GM19468 (cell line): Measurements from ENCODE around the gene IQGAP2.
A peak's percentile ranks its signal among the peaks of the same experiment; 100 is the strongest.

Experiments used
- ATAC-seq: cut with Tn5 transposase; IDR thresholded peaks from one replicate; pipeline ENCODE4 v1.9.1; 2021; ENCODE audit warnings: mild to moderate bottlenecking, moderate library complexity, moderate number of reproducible peaks; ENCODE audit not compliant: unreplicated experiment; ENCODE audit errors: extremely low read depth

Gene IQGAP2

DNA sequence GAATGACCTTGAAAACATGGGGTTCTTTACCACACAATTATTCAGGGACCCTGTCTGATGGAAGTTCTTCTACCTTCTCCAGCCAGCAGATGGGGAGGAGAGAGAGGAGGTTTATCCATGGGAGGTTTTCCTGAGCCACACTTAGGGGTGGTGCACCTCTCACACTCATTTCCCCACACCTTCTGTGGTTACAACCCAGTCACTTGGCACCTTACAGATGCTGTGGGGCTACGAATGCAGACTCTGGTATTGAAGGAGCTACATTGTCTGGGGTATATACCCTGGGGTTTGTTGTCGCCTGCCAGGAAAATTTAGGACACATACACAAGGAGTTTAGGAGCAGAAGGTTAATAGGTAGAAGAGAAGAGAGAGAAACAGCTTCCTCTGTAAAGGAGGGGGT is 152.6 kb downstream of the IQGAP2 start:
- ATAC-seq: no peak

DNA sequence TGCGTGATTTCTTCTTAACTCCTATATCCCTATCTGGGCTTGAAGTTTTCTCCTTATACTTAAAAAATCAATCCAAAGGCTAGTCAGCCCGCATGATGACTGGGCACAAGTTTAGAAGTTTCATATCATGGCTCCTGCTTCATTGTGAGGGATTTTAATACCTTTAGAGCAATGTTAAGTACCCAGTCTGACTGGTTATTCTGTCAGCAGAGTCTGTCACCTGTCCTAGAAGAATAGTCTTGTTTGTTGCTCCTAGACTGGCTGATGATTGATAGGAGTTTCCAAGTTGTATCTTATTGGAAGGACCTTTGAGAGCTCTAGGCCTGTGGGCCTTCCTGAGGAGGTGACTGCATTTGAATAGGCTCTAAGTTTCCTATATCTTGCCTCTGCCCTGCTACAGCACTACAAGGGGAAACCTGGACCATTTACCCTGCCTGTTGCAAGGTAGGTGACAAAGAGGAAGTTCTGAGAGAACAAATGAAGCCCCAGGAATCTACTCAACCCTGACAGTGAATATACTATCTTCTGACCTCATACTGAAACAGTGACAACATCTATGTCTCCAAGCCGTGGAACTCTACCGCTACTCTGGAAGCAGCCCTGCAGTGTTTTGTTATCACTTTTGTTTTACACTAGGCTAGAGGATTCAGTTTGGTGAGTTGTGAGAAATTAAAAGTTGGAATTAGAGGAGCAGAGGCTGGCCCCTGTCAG is 153.6 kb downstream of the IQGAP2 start:
- peak; percentile 95 for ATAC-seq

DNA sequence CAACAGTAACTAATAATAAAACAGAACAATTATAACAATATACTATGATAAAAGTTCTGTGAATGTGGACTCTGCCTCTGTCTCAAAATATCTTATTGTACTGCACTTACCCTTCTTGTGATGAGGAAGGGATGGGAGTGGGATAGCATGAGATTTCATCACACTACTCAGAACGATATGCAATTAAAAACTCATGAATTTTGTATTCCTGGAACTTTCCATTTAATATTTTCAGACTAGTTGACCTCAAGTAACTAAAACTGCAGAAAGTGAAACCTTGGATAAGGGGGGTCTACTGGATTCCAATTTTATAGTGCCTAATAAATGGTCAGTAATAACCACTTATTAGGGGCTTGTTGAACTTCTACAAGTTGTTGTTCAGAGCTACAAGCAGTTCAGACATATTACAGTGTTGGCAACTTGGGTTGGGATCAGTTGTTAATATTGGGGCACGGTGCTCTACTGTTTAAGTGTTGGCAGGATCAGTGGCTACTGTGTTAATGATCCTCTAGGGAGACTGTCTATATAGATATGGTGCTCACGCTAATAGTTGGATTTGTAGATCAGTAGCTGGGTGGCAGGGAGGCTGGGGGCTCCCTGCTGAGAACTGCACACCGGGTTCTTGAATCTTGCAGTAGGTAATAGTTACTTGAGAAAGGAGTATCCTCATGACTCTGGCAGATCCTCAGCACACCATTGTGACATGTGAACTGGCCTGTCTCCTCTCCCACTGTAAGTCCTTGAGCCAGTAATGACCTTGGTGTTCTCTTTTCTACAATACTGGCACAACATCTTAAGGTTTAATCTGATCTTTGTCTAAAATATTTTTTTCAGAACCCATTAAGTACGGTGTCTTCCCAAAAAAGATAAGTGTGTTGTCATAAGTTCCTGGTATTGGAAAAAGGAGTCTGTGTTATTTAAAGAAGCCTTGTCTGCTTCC is 158.1 kb downstream of the IQGAP2 start:
- ATAC-seq: no peak

DNA sequence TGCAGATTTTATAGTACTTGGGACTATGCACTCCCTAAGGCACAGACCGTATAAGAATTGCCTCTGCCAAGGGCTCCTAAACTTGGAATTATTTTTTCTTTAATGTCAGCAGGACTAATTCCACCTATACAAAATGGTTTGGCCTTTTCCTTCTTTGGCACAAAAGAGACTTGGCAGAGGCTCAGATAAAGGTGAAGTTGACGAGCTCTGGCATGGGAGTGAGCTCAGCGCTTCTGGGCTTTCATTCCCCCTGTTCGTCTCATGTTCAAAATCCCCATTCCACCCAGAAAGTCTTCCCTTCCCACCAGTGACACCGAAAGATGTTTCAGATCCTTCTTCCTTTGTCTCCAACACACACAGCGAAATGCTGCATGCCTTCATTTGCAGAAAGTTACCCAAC is 158.9 kb downstream of the IQGAP2 start:
- ATAC-seq: no peak

DNA sequence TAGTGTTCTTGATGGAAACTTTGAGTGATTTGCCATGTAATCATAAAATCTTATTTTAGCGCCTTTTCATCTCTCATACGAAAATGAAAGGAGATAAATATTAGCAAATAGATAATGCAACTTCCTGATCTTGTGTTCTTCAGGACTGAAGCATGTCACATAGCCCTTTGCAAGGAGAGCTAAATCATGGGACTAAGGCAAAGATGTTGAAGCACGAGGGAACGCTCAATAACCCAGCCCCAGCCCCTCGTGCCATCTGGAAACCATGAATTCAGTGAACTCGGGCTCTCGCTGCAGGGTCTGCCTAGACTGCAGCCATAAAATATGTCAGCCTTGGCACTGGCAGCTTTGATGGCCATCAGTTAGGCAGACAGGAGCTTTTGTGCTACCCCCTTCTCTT is 161.9 kb downstream of the IQGAP2 start:
- ATAC-seq: no peak

DNA sequence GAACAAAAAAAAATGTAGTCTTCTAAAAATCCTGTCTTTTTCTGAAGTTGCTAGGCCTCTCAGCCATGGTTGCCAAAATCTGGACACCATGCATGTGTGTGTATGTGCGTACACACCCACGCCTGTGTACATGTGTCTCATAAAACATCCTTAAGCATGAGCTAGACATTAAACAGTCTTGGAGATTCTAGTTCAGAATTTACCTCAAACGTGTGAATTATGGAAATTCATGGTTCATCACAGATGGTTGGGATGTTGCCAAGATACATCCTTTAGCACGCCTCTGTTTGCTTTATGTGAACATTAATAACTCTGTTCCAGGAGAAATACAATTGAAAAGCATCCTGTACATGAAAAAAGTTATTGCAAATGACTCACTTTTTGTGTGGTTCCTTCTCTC is 167.1 kb downstream of the IQGAP2 start:
- no peak for ATAC-seq

DNA sequence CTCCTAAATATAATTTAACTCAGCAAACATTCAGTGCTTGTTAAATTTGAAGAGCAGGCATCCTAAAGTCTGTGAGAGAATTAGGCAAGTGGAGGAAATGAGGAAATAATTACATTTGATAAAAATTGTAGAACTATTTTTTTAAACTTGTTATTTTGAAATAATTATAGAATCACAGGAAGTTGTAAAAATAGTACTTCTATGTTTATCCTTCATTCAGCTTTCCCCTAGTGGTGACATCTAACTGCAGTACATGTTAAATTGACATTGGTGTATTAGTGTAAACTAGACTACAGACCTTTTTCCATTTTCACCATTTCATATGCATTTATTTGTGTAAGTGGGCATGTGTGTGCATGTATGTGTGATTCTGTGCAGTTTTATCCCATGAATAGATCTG is 168.5 kb downstream of the IQGAP2 start:
- ATAC-seq: no peak

DNA sequence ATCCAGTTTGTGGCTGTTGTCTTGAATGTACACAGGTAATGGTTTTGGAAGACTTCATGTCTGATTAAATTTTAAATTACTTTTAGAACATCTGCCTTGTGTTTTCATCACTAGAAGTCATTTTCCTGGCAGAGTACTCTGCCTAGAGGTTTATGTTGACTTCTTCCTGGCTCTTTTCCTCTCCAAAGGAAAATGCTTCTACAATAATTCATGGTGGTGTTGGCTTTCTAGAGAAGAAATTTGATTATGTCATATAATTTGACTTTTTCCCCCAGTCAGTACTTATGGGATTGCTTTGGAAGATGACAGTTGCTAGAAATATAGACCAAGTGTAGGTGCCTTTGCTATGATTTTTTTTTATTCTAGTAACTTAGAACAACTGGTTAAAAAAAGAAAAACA is 173.4 kb downstream of the IQGAP2 start:
- no peak for ATAC-seq

DNA sequence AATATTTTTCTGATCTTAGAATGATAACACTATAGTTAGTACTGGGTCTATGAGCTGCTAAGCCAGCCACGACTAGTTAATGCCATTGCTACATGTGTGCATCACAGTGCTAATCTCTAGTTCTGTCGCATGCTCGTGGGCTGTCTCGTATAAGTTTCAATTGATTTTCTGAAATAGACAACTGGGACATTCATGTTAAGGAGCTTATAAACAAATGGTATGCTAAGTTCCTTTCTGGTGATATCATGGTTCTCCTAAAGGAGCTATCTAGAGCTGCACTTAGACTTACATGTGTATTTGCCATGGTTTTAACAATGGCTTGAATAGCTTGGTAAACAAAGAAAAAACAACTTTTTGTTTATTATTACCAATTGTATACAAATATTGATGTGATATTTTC is 173.9 kb downstream of the IQGAP2 start:
- ATAC-seq: no peak

DNA sequence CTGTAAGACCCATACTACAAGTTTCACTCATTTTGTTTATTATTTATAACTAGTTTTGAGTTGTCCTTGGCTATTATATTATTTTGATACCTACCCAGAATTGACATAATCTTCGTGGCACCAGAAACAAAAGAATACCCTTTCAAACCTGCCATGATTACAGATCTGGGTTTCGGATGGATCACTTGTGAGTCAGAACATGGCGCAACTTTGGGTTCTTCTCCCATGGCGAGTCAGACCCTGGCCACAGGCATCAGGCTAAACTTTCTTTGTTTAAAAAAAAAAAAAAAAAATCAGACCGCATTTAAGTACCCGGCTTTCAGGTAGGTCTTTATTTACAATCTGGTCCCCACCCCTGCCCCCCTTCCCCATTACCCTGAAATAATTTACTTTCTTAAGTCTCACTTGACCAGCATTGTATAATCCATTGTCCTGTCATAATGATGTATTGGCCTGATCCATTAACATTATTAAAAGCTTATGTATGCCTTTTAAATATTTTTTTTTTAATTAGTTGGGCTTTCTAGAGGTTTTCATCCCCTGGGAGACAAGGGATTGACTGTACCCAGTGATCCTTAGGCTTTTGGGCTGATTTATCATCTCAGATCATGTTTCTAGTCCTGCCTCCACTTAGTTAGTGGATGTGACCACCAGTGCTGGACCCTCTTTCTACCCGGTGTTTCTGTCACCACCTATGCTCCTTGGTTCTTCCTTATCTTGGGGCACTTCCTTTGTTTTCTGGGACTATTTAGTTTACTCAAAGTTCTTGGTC is 176.3 kb downstream of the IQGAP2 start:
- no peak for ATAC-seq

DNA sequence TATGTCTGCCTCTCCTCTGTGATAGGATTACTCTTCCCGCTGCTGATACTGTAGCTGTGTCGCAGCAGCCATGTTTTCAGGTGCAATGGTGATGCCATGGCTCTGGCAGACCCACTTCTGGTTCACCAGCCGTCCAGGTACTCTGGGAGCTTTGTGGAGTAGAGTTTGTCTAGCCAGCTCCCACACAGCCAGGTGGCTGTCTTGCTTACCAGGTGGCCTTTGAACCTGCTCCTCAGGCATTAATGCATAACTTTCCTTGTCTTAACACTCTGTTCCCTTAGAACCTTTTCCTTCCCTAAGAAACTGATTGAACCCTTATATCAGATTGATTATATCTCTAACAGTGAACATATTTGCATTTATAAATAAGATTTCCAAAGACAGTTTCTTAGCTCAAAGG is 177.9 kb downstream of the IQGAP2 start:
- no peak for ATAC-seq

DNA sequence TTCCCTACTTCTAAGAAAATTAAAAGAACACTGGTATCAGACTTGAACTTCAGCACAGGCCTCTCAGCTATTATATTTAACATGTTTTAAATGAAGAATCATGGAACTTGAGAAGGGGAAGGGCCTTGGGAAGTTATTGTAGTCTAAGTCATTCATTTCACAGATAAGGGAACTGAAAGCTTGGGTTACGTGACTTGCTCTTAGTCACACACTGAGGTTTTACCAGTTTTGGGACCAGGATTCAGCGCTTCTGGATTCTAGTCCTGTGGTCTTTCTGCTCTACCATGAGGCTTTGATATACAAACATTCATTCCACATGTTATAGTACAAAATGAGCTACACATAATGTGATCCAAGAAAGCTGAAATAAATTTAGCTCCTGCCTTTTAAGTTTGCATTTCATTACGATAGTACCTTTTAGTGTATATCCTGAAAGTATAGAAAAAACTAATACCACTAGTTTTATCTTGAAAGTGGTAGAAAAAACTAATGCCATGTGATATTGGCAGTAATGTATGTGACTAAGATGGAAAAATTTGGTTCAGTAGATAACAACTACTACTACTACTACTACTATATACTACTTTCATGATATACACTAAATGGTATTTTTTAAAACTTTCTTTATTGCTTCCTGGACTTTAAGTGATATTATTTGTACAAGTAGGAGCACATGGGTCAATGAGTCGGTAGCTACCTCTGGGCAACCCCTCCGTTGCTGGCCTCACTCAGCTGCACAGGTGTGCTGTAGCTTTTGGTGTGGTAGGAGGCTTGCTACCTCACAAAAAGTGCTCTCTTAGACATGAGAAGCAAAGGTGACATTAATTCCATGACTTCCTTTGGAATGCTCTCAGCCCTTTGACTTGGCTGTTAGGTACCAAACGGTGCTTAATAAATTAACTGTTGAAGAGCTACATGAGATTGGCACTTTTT is 179.4 kb downstream of the IQGAP2 start:
- peak; percentile 74 for ATAC-seq

DNA sequence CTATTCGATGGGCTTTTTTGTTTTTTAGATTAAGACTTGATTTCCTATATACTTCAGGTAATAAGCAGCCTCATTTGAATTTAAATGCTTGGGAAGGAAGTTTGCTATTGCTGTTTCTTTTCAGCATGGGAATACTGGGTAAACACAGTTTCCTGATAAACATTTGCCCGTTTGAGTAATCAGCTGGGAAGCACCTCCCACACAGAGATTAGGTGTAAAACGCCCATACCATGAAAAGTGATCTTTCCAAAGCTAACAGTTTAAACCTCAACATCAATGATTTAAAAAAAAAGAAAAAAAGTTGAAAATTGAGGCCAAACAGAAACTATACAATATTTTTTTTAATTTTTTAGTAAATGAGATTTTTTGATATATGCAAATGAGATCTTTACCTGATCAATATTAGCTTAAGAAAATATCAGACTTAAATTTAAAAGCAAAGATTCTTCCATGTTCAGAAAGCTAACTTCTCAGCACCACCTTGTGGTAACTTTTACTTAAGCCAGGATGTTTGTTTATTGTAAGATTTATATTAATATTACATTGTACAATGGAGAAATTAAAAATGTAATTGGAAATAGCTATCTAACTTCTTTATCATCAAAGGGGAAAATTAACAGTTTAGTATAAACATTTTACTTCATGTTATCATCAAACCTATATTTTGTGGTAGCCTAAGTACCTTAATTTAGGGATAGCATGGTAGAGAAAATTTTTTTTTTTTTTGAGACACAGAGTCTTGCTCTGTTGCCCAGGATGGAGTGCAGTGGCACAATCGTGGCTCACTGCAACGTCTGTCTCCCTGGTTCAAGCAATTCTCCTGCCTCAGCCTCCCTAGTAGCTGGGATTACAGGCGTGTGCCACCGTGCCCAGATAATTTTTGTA is 180.3 kb downstream of the IQGAP2 start:
- no peak for ATAC-seq

DNA sequence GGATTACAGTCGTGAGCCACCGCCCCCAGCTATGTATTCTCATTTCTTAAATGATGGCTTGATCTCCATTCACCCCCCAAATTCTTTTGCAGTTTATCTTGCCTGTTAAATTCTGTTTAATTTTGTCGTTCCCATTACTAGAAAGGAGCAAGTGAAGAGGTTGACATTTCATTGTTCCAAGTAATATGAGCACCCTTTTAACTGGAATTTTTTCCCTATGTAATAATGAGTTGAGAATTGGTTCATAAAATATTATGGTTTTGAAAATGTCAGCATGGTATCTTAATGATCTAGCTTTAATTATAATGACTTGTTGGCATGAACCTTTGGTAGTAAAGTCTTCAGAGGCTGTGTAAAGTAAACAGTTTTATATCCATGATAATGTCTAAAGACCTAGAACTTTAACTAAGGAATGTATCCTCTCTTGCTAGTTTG is 182.7 kb downstream of the IQGAP2 start:
- no peak for ATAC-seq

DNA sequence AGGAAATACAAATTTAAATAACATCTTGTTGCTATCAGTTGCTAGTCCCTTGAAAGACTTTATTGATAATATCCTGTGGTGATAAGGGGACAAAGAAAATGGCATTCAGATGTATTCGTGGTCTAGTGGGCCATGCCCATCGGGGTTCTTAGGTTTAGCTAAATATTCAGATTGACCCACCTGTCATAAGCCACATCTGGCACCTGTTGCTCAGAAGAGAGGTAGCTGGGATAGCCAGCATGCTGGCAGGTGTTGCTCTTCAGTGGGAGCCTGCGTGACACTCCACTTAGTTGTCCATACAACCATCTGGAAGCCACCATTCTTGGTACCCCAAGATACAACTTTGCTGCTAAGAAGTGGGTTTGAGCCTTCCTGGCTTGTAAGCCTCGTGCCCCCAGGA is 183.4 kb downstream of the IQGAP2 start:
- no peak for ATAC-seq

DNA sequence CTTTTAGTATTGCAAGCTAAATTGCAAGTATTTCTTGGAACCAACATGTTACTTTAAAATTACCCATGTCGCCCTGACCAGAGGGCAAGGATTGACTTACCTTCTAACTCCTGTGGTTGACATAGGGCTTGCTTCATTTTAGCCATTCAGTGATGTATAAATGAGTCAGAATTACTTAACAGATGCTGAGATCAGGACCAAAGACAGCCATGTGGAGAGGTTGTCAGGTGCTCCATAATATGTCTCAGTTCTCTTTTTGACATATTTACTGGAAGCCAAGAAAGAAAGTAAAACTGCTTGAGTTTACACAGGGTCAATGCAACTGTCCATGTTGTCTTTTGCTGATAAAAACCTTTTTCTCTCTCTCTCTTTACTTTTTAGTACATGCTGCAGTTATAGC is 186.9 kb downstream of the IQGAP2 start:
- ATAC-seq: peak; percentile 89

DNA sequence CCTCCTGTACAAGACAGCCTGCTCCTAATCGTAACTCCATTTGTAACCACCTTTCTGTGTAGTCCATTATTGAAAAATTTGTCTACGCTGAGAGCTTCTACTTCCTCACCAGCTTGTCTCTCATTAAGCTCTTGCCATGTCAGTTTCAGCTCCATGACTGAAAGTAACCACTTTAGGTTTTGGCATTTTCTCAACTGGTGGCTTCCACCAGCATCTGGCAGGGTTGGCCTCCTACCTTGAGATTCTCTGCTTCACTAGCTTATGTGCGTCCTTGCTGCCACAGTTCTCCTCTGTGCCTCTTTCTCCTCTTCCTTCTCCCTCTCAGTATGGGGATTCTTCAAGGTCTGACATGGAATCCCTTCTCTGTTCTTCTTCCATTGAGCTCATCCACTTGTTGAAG is 188.3 kb downstream of the IQGAP2 start:
- ATAC-seq: no peak

DNA sequence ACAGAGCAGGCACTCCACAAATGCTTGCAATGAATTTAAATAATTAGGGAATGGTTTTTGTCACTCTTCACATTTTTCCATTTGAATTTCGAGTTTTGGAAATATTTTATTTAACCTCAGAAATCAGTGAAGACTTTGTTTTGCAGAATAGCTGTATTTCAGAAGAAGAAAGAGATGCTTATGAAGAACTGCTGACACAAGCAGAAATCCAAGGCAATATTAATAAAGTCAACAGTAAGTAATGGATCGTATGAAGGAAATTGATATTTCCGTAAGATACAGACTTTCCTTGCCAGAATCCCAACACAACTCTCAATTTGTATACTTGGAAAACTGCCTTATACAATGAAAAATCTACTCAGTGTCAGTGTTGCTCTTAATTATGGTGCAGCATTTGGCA is 189.6 kb downstream of the IQGAP2 start:
- no peak for ATAC-seq

DNA sequence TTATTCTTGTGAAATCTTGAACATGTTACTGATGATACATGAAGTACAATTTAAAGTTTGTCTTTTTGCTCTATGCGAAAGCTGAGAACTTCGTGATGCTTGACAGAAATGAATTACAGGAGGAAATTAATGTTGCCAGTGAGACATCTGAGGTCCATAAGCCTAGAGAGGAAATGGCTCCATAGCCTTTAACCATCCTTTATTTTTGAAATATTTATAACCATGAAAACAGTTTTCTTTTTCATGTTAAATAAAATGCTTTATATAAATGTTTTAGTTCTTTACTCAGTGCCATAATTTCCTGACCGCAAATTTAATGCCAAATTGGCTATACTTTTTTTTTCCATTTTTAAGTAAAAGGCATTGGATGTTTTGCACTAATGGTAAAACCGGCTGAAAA is 191.0 kb downstream of the IQGAP2 start:
- no peak for ATAC-seq
